Measurements from ENCODE around the gene ALDH2. TPM values are rescaled to one million over a fixed set of nuclear protein-coding genes. Genes with fewer than 3 reads are reported as not detected.
"Not testable (repeated sequence)": the region's sequence is repeated elsewhere in the genome, so short reads cannot be mapped to it uniquely, and the experiment has no call there.

The ALDH2 gene
- total RNA-seq, 1 donor: 55.2 TPM

- H3K9me3 ChIP-seq (ENCODE audit: low read depth, low read length): no peaks in the 10 kb centered on the region
- H3K4me3 ChIP-seq (ENCODE audit: low read length): no peak overlapping the region
- no peaks in the 10 kb centered on the region for H3K27me3 ChIP-seq (ENCODE audit: insufficient read depth, low read length)
- peaks cover 28% of the 10 kb centered on the region for H3K4me1 ChIP-seq (ENCODE audit: insufficient read depth, low read length)
Measured at GRCh38 chr12:111822886-111823285, 56.2 kb downstream of the ALDH2 start.

- Histone ChIP-seq H3K4me1 (ENCODE audit: insufficient read depth, low read length) (peaks cover 28% of the 10 kb centered on the region), H3K9me3 (ENCODE audit: low read depth, low read length) (no peaks in the 10 kb centered on the region), H3K27me3 (ENCODE audit: insufficient read depth, low read length) (no peaks in the 10 kb centered on the region), H3K4me3 (ENCODE audit: low read length) (no peak overlapping the region)
Measured at GRCh38 chr12:111823891-111824290, 57.2 kb downstream of the ALDH2 start.

GRCh38 chr12:111824312-111824711 is 57.6 kb downstream of the ALDH2 start:
- H3K4me3 ChIP-seq (ENCODE audit: low read length); H3K9me3 ChIP-seq (ENCODE audit: low read depth, low read length); H3K27me3 ChIP-seq (ENCODE audit: insufficient read depth, low read length): not testable (repeated sequence)
- peaks cover 28% of the 10 kb centered on the region for H3K4me1 ChIP-seq (ENCODE audit: insufficient read depth, low read length)

GRCh38 chr12:111825509-111825908 is 58.8 kb downstream of the ALDH2 start:
- H3K4me3 ChIP-seq (ENCODE audit: low read length): no peak overlapping the region
- no peaks in the 10 kb centered on the region for H3K9me3 ChIP-seq (ENCODE audit: low read depth, low read length)
- H3K27me3 ChIP-seq (ENCODE audit: insufficient read depth, low read length): no peaks in the 10 kb centered on the region
- peaks cover 28% of the 10 kb centered on the region for H3K4me1 ChIP-seq (ENCODE audit: insufficient read depth, low read length)

- Histone ChIP-seq H3K4me3 (ENCODE audit: low read length) (no peak overlapping the region), H3K27me3 (ENCODE audit: insufficient read depth, low read length) (no peaks in the 10 kb centered on the region), H3K9me3 (ENCODE audit: low read depth, low read length) (no peaks in the 10 kb centered on the region), H3K4me1 (ENCODE audit: insufficient read depth, low read length) (peaks cover 28% of the 10 kb centered on the region)
Measured at GRCh38 chr12:111826316-111826715, 59.6 kb downstream of the ALDH2 start.

- Histone ChIP-seq H3K4me1 (ENCODE audit: insufficient read depth, low read length) (peaks cover 28% of the 10 kb centered on the region), H3K27me3 (ENCODE audit: insufficient read depth, low read length) (no peaks in the 10 kb centered on the region), H3K4me3 (ENCODE audit: low read length) (no peak overlapping the region), H3K9me3 (ENCODE audit: low read depth, low read length) (no peaks in the 10 kb centered on the region)
Measured at GRCh38 chr12:111826992-111827391, 60.3 kb downstream of the ALDH2 start.

- Histone ChIP-seq H3K4me1 (ENCODE audit: insufficient read depth, low read length) (peaks cover 19% of the 10 kb centered on the region), H3K27me3 (ENCODE audit: insufficient read depth, low read length) (no peaks in the 10 kb centered on the region), H3K9me3 (ENCODE audit: low read depth, low read length) (no peaks in the 10 kb centered on the region), H3K4me3 (ENCODE audit: low read length) (no peak overlapping the region)
Measured at GRCh38 chr12:111827907-111828306, 61.2 kb downstream of the ALDH2 start.

GRCh38 chr12:111828338-111828979 is 61.7 kb downstream of the ALDH2 start:
- Histone ChIP-seq H3K4me1 (ENCODE audit: insufficient read depth, low read length) (peaks cover 14% of the 10 kb centered on the region), H3K9me3 (ENCODE audit: low read depth, low read length) (no peaks in the 10 kb centered on the region), H3K4me3 (ENCODE audit: low read length) (no peak overlapping the region), H3K27me3 (ENCODE audit: insufficient read depth, low read length) (no peaks in the 10 kb centered on the region)

GRCh38 chr12:111829635-111830034 is 62.9 kb downstream of the ALDH2 start:
- not testable (repeated sequence) for H3K9me3 ChIP-seq (ENCODE audit: low read depth, low read length); H3K27me3 ChIP-seq (ENCODE audit: insufficient read depth, low read length); H3K4me3 ChIP-seq (ENCODE audit: low read length); H3K4me1 ChIP-seq (ENCODE audit: insufficient read depth, low read length)

GRCh38 chr12:111834740-111835386 is 68.1 kb downstream of the ALDH2 start:
- not testable (repeated sequence) for H3K4me1 ChIP-seq (ENCODE audit: insufficient read depth, low read length); H3K4me3 ChIP-seq (ENCODE audit: low read length); H3K27me3 ChIP-seq (ENCODE audit: insufficient read depth, low read length); H3K9me3 ChIP-seq (ENCODE audit: low read depth, low read length)

GRCh38 chr12:111835531-111836181 is 68.9 kb downstream of the ALDH2 start:
- not testable (repeated sequence) for H3K4me3 ChIP-seq (ENCODE audit: low read length); H3K27me3 ChIP-seq (ENCODE audit: insufficient read depth, low read length); H3K9me3 ChIP-seq (ENCODE audit: low read depth, low read length)
- peaks cover 15% of the 10 kb centered on the region for H3K4me1 ChIP-seq (ENCODE audit: insufficient read depth, low read length)

GRCh38 chr12:111838353-111838752 is 71.6 kb downstream of the ALDH2 start:
- no peak overlapping the region for H3K4me3 ChIP-seq (ENCODE audit: low read length)
- no peaks in the 10 kb centered on the region for H3K9me3 ChIP-seq (ENCODE audit: low read depth, low read length)
- H3K4me1 ChIP-seq (ENCODE audit: insufficient read depth, low read length): peaks cover 31% of the 10 kb centered on the region
- H3K27me3 ChIP-seq (ENCODE audit: insufficient read depth, low read length): no peaks in the 10 kb centered on the region

GRCh38 chr12:111840807-111841206 is 74.1 kb downstream of the ALDH2 start:
- Histone ChIP-seq H3K4me3 (ENCODE audit: low read length) (peak overlapping the region; percentile 66), H3K4me1 (ENCODE audit: insufficient read depth, low read length) (peaks cover 39% of the 10 kb centered on the region), H3K27me3 (ENCODE audit: insufficient read depth, low read length) (no peaks in the 10 kb centered on the region), H3K9me3 (ENCODE audit: low read depth, low read length) (no peaks in the 10 kb centered on the region)

GRCh38 chr12:111841236-111841749 is 74.6 kb downstream of the ALDH2 start:
- no peaks in the 10 kb centered on the region for H3K9me3 ChIP-seq (ENCODE audit: low read depth, low read length)
- no peaks in the 10 kb centered on the region for H3K27me3 ChIP-seq (ENCODE audit: insufficient read depth, low read length)
- H3K4me3 ChIP-seq (ENCODE audit: low read length): peak overlapping the region; percentile 66
- H3K4me1 ChIP-seq (ENCODE audit: insufficient read depth, low read length): peaks cover 38% of the 10 kb centered on the region

GRCh38 chr12:111841750-111842555 is 75.2 kb downstream of the ALDH2 start, which contains the start of gene MAPKAPK5:
TSS of gene MAPKAPK5 (plus strand) at chr12:111842228. CDS start at chr12:111842734, 506 bp downstream.
- H3K27me3 ChIP-seq (ENCODE audit: insufficient read depth, low read length): no peaks in the 10 kb centered on the region
- peak within 1 kb of the TSS; percentile 66 for H3K4me3 ChIP-seq (ENCODE audit: low read length)
- peaks cover 38% of the 10 kb centered on the region for H3K4me1 ChIP-seq (ENCODE audit: insufficient read depth, low read length)
- no peaks in the 10 kb centered on the region for H3K9me3 ChIP-seq (ENCODE audit: low read depth, low read length)

Measured in mononuclear cell (primary cell).